HEK293 (cell line): Measurements from ENCODE around the gene AMZ2.

Experiments
- BCL11B ChIP-seq: fragments of 450-650 bp; formaldehyde crosslinking; IDR thresholded peaks from 2 replicates; pipeline ENCODE4 v1.5.1; 2016; ENCODE audit warnings: low read depth, missing biosample characterization, missing genetic modification characterization
- KLF10 ChIP-seq: fragments of 450-650 bp; IDR thresholded peaks from 2 replicates; pipeline ENCODE4 v1.5.1; 2018; ENCODE audit warnings: missing biosample characterization, mild to moderate bottlenecking, missing genetic modification characterization
- KLF7 ChIP-seq: fragments of 450-650 bp; formaldehyde crosslinking; IDR thresholded peaks from 2 replicates; pipeline ENCODE4 v1.5.1; 2016; ENCODE audit warnings: missing biosample characterization, missing genetic modification characterization, borderline replicate concordance
- SP7 ChIP-seq: fragments of 450-650 bp; formaldehyde crosslinking; IDR thresholded peaks from 2 replicates; pipeline ENCODE4 v1.5.1; 2016; ENCODE audit warnings: missing biosample characterization, missing genetic modification characterization
- WT1 ChIP-seq: fragments of 450-650 bp; formaldehyde crosslinking; IDR thresholded peaks from 2 replicates; pipeline ENCODE4 v1.5.1; 2016; ENCODE audit warnings: missing biosample characterization, missing genetic modification characterization
- ZEB2 ChIP-seq: fragments of 450-650 bp; formaldehyde crosslinking; IDR thresholded peaks from 2 replicates; pipeline ENCODE4 v1.5.1; 2016; ENCODE audit warnings: missing biosample characterization, missing genetic modification characterization
- ZFP41 ChIP-seq: fragments of 450-650 bp; formaldehyde crosslinking; IDR thresholded peaks from 2 replicates; pipeline ENCODE4 v1.5.1; 2016; ENCODE audit warnings: missing biosample characterization, missing genetic modification characterization, borderline replicate concordance
- ZFP69B ChIP-seq: fragments of 450-650 bp; formaldehyde crosslinking; IDR thresholded peaks from 2 replicates; pipeline ENCODE4 v1.5.1; 2016; ENCODE audit warnings: missing biosample characterization, missing genetic modification characterization
- ZNF174 ChIP-seq: fragments of 450-650 bp; formaldehyde crosslinking; IDR thresholded peaks from 2 replicates; pipeline ENCODE4 v1.5.0; 2017; ENCODE audit warnings: missing biosample characterization, mild to moderate bottlenecking, missing genetic modification characterization
- ZNF311 ChIP-seq: fragments of 450-650 bp; formaldehyde crosslinking; IDR thresholded peaks from 2 replicates; pipeline ENCODE4 v1.5.1; 2017; ENCODE audit warnings: missing biosample characterization, missing genetic modification characterization, borderline replicate concordance
- ZNF354C ChIP-seq: fragments of 450-650 bp; formaldehyde crosslinking; IDR thresholded peaks from 2 replicates; pipeline ENCODE4 v1.5.1; 2016; ENCODE audit warnings: missing biosample characterization, missing genetic modification characterization, low read depth, borderline replicate concordance
- ZNF544 ChIP-seq: fragments of 450-650 bp; formaldehyde crosslinking; IDR thresholded peaks from 2 replicates; pipeline ENCODE4 v1.5.0; 2017; ENCODE audit warnings: missing biosample characterization, missing genetic modification characterization
- ZNF571 ChIP-seq: fragments of 450-650 bp; formaldehyde crosslinking; IDR thresholded peaks from 2 replicates; pipeline ENCODE4 v1.5.0; 2017; ENCODE audit warnings: missing biosample characterization, missing genetic modification characterization
- ZNF629 ChIP-seq: fragments of 450-650 bp; formaldehyde crosslinking; IDR thresholded peaks from 2 replicates; pipeline ENCODE4 v1.5.1; 2017; ENCODE audit warnings: missing biosample characterization, missing genetic modification characterization
- ZNF664 ChIP-seq: fragments of 450-650 bp; formaldehyde crosslinking; IDR thresholded peaks from 2 replicates; pipeline ENCODE4 v1.5.1; 2016; ENCODE audit warnings: missing biosample characterization, missing genetic modification characterization
- ZNF768 ChIP-seq: fragments of 450-650 bp; formaldehyde crosslinking; IDR thresholded peaks from 2 replicates; pipeline ENCODE4 v1.5.1; 2018; ENCODE audit warnings: missing biosample characterization, mild to moderate bottlenecking, missing genetic modification characterization
- ZNF785 ChIP-seq: fragments of 450-650 bp; formaldehyde crosslinking; IDR thresholded peaks from 2 replicates; pipeline ENCODE4 v1.5.1; 2016; ENCODE audit warnings: missing biosample characterization, missing genetic modification characterization
- ZNF791 ChIP-seq: fragments of 450-650 bp; formaldehyde crosslinking; IDR thresholded peaks from 2 replicates; pipeline ENCODE4 v1.5.1; 2016; ENCODE audit warnings: missing biosample characterization, missing genetic modification characterization
- TF ChIP-seq, protein P1 (sequence below): fragments of 450-650 bp; formaldehyde crosslinking; IDR thresholded peaks from 2 replicates; pipeline ENCODE4 v1.5.1; 2017; ENCODE audit warnings: missing biosample characterization, mild to moderate bottlenecking, missing genetic modification characterization, moderate library complexity
- TF ChIP-seq, protein P2 (sequence below): fragments of 450-650 bp; formaldehyde crosslinking; IDR thresholded peaks from 2 replicates; pipeline ENCODE4 v1.5.1; 2016; ENCODE audit warnings: missing biosample characterization, missing genetic modification characterization
- TF ChIP-seq, protein P3 (sequence below): fragments of 450-650 bp; formaldehyde crosslinking; IDR thresholded peaks from 2 replicates; pipeline ENCODE4 v1.5.0; 2017; ENCODE audit warnings: missing biosample characterization, missing genetic modification characterization, borderline replicate concordance
- TF ChIP-seq, protein P4 (sequence below): fragments of 450-650 bp; formaldehyde crosslinking; IDR thresholded peaks from 2 replicates; pipeline ENCODE4 v1.5.1; 2016; ENCODE audit warnings: missing biosample characterization, missing genetic modification characterization
- TF ChIP-seq, protein P5 (sequence below): fragments of 450-650 bp; formaldehyde crosslinking; IDR thresholded peaks from 2 replicates; pipeline ENCODE4 v1.5.1; 2016; ENCODE audit warnings: missing biosample characterization, missing genetic modification characterization, borderline replicate concordance
- TF ChIP-seq, protein P6 (sequence below): fragments of 450-650 bp; formaldehyde crosslinking; IDR thresholded peaks from 2 replicates; pipeline ENCODE4 v1.5.1; 2016; ENCODE audit warnings: missing biosample characterization, missing genetic modification characterization
- TF ChIP-seq, protein P7 (sequence below): fragments of 450-650 bp; formaldehyde crosslinking; IDR thresholded peaks from 2 replicates; pipeline ENCODE4 v1.5.1; 2016; ENCODE audit warnings: missing biosample characterization, missing genetic modification characterization

Gene AMZ2

DNA sequence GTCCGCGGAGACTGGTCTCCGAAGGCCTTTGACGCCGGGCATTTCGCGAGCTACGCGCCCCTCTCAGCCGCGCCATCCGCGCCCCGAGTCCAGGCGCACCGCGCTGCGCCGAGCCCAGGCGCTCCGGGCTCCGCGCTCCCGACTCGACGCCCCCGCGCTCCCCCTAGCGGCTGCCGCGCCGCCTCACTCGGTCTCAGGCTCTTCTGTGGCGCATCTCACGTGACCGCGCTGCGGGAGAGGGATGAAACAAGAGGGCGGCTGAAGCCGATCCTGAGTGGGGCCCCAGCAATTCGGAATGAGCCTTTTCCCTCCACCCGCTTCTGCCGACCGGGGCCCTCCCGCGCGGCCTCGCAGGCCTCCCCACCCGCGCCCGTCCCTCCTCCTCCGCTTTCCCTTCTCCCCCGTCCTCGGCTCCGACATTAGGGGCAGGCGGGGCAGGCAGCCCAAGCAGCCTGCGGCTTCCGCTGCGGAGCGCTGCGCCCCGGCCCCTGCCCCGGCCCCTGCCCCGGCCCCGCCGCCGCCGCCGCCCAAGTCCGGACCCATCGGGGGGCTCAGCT is 42.5 kb upstream of the AMZ2 start (continued):
- TF ChIP-seq, protein P1, sequence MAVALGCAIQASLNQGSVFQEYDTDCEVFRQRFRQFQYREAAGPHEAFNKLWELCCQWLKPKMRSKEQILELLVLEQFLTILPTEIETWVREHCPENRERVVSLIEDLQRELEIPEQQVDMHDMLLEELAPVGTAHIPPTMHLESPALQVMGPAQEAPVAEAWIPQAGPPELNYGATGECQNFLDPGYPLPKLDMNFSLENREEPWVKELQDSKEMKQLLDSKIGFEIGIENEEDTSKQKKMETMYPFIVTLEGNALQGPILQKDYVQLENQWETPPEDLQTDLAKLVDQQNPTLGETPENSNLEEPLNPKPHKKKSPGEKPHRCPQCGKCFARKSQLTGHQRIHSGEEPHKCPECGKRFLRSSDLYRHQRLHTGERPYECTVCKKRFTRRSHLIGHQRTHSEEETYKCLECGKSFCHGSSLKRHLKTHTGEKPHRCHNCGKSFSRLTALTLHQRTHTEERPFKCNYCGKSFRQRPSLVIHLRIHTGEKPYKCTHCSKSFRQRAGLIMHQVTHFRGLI (tag by site-specific recombination), result no peak
- TF ChIP-seq ZNF311 (tag by site-specific recombination) (no peak), ZNF791 (tag by site-specific recombination) (no peak), WT1 (tag by site-specific recombination) (no peak), KLF7 (tag by site-specific recombination) (peak; percentile 59; the same call in 1 of the 2 replicates), ZNF629 (tag by site-specific recombination) (peak; percentile 55), BCL11B (tag by site-specific recombination) (no peak), ZFP41 (no peak), ZNF544 (tag by site-specific recombination) (no peak), ZNF768 (tag by site-specific recombination) (no peak), ZNF354C (tag by site-specific recombination) (no peak), KLF10 (peak; percentile 62), ZFP69B (tag by site-specific recombination) (peak; percentile 95), SP7 (peak; percentile 76), ZNF785 (tag by site-specific recombination) (peak; percentile 89), ZNF571 (tag by site-specific recombination) (no peak), ZNF174 (tag by site-specific recombination) (no peak), ZNF664 (tag by site-specific recombination) (no peak), ZEB2 (tag by site-specific recombination) (peak; percentile 73)
- TF ChIP-seq, protein P2, sequence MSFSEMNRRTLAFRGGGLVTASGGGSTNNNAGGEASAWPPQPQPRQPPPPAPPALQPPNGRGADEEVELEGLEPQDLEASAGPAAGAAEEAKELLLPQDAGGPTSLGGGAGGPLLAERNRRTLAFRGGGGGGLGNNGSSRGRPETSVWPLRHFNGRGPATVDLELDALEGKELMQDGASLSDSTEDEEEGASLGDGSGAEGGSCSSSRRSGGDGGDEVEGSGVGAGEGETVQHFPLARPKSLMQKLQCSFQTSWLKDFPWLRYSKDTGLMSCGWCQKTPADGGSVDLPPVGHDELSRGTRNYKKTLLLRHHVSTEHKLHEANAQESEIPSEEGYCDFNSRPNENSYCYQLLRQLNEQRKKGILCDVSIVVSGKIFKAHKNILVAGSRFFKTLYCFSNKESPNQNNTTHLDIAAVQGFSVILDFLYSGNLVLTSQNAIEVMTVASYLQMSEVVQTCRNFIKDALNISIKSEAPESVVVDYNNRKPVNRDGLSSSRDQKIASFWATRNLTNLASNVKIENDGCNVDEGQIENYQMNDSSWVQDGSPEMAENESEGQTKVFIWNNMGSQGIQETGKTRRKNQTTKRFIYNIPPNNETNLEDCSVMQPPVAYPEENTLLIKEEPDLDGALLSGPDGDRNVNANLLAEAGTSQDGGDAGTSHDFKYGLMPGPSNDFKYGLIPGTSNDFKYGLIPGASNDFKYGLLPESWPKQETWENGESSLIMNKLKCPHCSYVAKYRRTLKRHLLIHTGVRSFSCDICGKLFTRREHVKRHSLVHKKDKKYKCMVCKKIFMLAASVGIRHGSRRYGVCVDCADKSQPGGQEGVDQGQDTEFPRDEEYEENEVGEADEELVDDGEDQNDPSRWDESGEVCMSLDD (tag by site-specific recombination), result peak; percentile 78
- TF ChIP-seq, protein P3, sequence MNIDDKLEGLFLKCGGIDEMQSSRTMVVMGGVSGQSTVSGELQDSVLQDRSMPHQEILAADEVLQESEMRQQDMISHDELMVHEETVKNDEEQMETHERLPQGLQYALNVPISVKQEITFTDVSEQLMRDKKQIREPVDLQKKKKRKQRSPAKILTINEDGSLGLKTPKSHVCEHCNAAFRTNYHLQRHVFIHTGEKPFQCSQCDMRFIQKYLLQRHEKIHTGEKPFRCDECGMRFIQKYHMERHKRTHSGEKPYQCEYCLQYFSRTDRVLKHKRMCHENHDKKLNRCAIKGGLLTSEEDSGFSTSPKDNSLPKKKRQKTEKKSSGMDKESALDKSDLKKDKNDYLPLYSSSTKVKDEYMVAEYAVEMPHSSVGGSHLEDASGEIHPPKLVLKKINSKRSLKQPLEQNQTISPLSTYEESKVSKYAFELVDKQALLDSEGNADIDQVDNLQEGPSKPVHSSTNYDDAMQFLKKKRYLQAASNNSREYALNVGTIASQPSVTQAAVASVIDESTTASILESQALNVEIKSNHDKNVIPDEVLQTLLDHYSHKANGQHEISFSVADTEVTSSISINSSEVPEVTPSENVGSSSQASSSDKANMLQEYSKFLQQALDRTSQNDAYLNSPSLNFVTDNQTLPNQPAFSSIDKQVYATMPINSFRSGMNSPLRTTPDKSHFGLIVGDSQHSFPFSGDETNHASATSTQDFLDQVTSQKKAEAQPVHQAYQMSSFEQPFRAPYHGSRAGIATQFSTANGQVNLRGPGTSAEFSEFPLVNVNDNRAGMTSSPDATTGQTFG (tag by site-specific recombination), result no peak
- TF ChIP-seq, protein P4, sequence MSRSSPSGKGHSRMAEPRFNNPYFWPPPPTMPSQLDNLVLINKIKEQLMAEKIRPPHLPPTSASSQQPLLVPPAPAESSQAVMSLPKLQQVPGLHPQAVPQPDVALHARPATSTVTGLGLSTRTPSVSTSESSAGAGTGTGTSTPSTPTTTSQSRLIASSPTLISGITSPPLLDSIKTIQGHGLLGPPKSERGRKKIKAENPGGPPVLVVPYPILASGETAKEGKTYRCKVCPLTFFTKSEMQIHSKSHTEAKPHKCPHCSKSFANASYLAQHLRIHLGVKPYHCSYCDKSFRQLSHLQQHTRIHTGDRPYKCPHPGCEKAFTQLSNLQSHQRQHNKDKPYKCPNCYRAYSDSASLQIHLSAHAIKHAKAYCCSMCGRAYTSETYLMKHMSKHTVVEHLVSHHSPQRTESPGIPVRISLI, result no peak
- TF ChIP-seq, protein P5, sequence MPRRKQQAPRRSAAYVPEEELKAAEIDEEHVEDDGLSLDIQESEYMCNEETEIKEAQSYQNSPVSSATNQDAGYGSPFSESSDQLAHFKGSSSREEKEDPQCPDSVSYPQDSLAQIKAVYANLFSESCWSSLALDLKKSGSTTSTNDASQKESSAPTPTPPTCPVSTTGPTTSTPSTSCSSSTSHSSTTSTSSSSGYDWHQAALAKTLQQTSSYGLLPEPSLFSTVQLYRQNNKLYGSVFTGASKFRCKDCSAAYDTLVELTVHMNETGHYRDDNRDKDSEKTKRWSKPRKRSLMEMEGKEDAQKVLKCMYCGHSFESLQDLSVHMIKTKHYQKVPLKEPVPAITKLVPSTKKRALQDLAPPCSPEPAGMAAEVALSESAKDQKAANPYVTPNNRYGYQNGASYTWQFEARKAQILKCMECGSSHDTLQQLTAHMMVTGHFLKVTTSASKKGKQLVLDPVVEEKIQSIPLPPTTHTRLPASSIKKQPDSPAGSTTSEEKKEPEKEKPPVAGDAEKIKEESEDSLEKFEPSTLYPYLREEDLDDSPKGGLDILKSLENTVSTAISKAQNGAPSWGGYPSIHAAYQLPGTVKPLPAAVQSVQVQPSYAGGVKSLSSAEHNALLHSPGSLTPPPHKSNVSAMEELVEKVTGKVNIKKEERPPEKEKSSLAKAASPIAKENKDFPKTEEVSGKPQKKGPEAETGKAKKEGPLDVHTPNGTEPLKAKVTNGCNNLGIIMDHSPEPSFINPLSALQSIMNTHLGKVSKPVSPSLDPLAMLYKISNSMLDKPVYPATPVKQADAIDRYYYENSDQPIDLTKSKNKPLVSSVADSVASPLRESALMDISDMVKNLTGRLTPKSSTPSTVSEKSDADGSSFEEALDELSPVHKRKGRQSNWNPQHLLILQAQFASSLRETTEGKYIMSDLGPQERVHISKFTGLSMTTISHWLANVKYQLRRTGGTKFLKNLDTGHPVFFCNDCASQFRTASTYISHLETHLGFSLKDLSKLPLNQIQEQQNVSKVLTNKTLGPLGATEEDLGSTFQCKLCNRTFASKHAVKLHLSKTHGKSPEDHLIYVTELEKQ (tag by site-specific recombination), result no peak
- TF ChIP-seq, protein P6, sequence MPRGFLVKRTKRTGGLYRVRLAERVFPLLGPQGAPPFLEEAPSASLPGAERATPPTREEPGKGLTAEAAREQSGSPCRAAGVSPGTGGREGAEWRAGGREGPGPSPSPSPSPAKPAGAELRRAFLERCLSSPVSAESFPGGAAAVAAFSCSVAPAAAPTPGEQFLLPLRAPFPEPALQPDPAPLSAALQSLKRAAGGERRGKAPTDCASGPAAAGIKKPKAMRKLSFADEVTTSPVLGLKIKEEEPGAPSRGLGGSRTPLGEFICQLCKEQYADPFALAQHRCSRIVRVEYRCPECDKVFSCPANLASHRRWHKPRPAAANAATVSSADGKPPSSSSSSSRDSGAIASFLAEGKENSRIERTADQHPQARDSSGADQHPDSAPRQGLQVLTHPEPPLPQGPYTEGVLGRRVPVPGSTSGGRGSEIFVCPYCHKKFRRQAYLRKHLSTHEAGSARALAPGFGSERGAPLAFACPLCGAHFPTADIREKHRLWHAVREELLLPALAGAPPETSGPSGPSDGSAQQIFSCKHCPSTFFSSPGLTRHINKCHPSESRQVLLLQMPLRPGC, result peak; percentile 76
- TF ChIP-seq, protein P7, sequence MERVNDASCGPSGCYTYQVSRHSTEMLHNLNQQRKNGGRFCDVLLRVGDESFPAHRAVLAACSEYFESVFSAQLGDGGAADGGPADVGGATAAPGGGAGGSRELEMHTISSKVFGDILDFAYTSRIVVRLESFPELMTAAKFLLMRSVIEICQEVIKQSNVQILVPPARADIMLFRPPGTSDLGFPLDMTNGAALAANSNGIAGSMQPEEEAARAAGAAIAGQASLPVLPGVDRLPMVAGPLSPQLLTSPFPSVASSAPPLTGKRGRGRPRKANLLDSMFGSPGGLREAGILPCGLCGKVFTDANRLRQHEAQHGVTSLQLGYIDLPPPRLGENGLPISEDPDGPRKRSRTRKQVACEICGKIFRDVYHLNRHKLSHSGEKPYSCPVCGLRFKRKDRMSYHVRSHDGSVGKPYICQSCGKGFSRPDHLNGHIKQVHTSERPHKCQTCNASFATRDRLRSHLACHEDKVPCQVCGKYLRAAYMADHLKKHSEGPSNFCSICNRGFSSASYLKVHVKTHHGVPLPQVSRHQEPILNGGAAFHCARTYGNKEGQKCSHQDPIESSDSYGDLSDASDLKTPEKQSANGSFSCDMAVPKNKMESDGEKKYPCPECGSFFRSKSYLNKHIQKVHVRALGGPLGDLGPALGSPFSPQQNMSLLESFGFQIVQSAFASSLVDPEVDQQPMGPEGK (tag by site-specific recombination), result peak; percentile 87
